Effector CD8-positive, alpha-beta T cell (primary cell): ENCODE measurements around the gene KMT2E.

Source experiments
- DNase-seq: peaks from one replicate; lab custom pipeline; 2025; lab: John Stamatoyannopoulos, UW

The KMT2E gene

GRCh38 chr7:105079348-105079747, 65.3 kb downstream of the KMT2E start:
- DNase-seq = no peak

GRCh38 chr7:105084581-105084980, 70.6 kb downstream of the KMT2E start:
- DNase-seq = no peak

GRCh38 chr7:105086850-105087249, 72.8 kb downstream of the KMT2E start:
- no peak for DNase-seq

- no peak for DNase-seq
Observed at GRCh38 chr7:105087981-105088380, 74.0 kb downstream of the KMT2E start.

- no peak for DNase-seq
Observed at GRCh38 chr7:105088456-105088855, 74.5 kb downstream of the KMT2E start.

GRCh38 chr7:105094966-105095365, 81.0 kb downstream of the KMT2E start:
- DNase-seq = no peak

GRCh38 chr7:105096306-105096705, 82.3 kb downstream of the KMT2E start:
- no peak for DNase-seq

GRCh38 chr7:105097619-105098018, 83.6 kb downstream of the KMT2E start:
- no peak for DNase-seq

GRCh38 chr7:105098863-105099515, 85.0 kb downstream of the KMT2E start:
- DNase-seq = no peak

- no peak for DNase-seq
Observed at GRCh38 chr7:105101864-105102263, 87.9 kb downstream of the KMT2E start.

- DNase-seq = no peak
Observed at GRCh38 chr7:105102557-105103352, 88.8 kb downstream of the KMT2E start.

GRCh38 chr7:105105579-105105978, 91.6 kb downstream of the KMT2E start:
- no peak for DNase-seq

GRCh38 chr7:105106473-105106872, 92.5 kb downstream of the KMT2E start:
- no peak for DNase-seq

- DNase-seq = no peak
Observed at GRCh38 chr7:105107458-105107857, 93.5 kb downstream of the KMT2E start.

- DNase-seq = no peak
Observed at GRCh38 chr7:105112440-105113418, 98.7 kb downstream of the KMT2E start.

GRCh38 chr7:105118612-105119600, 104.9 kb downstream of the KMT2E start:
- DNase-seq = no peak

GRCh38 chr7:105122619-105123018, 108.6 kb downstream of the KMT2E start:
- no peak for DNase-seq

GRCh38 chr7:105125745-105126144, 111.7 kb downstream of the KMT2E start:
- no peak for DNase-seq

GRCh38 chr7:105126436-105126975, 112.5 kb downstream of the KMT2E start:
- DNase-seq = no peak

- DNase-seq = no peak
Observed at GRCh38 chr7:105127179-105127578, 113.2 kb downstream of the KMT2E start.

GRCh38 chr7:105130048-105130447, 116.0 kb downstream of the KMT2E start:
- DNase-seq = no peak
